VCaP (cell line): ENCODE data around the gene GNPDA2.
A peak's percentile ranks its signal among the peaks of the same experiment; 100 is the strongest.

ENCODE experiments used
- H3K27ac ChIP-seq: fragments of 450-650 bp; 2 replicates; pipeline ENCODE4 v1.5.1; 2017
- CTCF ChIP-seq: fragments of 450-650 bp; conservative IDR thresholded peaks from 2 replicates; pipeline ENCODE4 v1.5.1; 2017; ENCODE audit warnings: mild to moderate bottlenecking, moderate library complexity

Gene GNPDA2

GRCh38 chr4:44725166-44725565, 1.2 kb downstream of the GNPDA2 start:
- no peak for TF ChIP-seq CTCF

GRCh38 chr4:44722001-44722400, 4.4 kb downstream of the GNPDA2 start:
- no peak for TF ChIP-seq CTCF
- H3K27ac ChIP-seq, result no peak overlapping the region

More at GRCh38 chr4:44725166-44725565, 1.2 kb downstream of the GNPDA2 start:
- peak overlapping the region; percentile 82 for H3K27ac ChIP-seq

GRCh38 chr4:44720371-44720770, 6.0 kb downstream of the GNPDA2 start:
- H3K27ac ChIP-seq, result no peak overlapping the region
- TF ChIP-seq CTCF, result no peak

GRCh38 chr4:44716597-44716996, 9.8 kb downstream of the GNPDA2 start:
- TF ChIP-seq CTCF, result no peak
- H3K27ac ChIP-seq, result no peak overlapping the region

- no peak overlapping the region for H3K27ac ChIP-seq
- TF ChIP-seq CTCF, result no peak
These were observed 13.2 kb downstream of the GNPDA2 start for GRCh38 chr4:44713125-44713524.

GRCh38 chr4:44704673-44705072, 21.7 kb downstream of the GNPDA2 start:
- H3K27ac ChIP-seq, result no peak overlapping the region
- TF ChIP-seq CTCF, result no peak

GRCh38 chr4:44701037-44701436, 25.3 kb downstream of the GNPDA2 start:
- no peak overlapping the region for H3K27ac ChIP-seq
- no peak for TF ChIP-seq CTCF

- H3K27ac ChIP-seq, result no peak overlapping the region
- no peak for TF ChIP-seq CTCF
These were observed 25.9 kb downstream of the GNPDA2 start for GRCh38 chr4:44700427-44700826.
